GM23338 (cell line): ENCODE data around the gene FRMD4A. TPM values are rescaled to one million over a fixed set of nuclear protein-coding genes. Genes with fewer than 3 reads are reported as not detected.

Source experiments
- ATAC-seq: fragments of 200-7000 bp; cut with Tn5 transposase; 3 replicates; pipeline ENCODE4 v1.9.1; 2020
- DNase-seq: peaks from one replicate; pipeline ENCODE4 v3.0.0-alpha.2; 2015; ENCODE audit warnings: low spot score
- H2AFZ ChIP-seq: fragments of 200-600 bp; sonication (generic); 2 replicates; pipeline ENCODE4 v1.8.0; 2016; ENCODE audit warnings: antibody characterized with exemption, mild to moderate bottlenecking, moderate library complexity
- H3F3A ChIP-seq: fragments of 200-600 bp; sonication (generic); replicated peaks from 2 replicates; pipeline ENCODE4 v1.8.0; 2017; ENCODE audit warnings: antibody characterized with exemption, mixed run types, low read depth
- H3K27ac ChIP-seq: fragments of 200-600 bp; sonication (generic); 2 replicates; pipeline ENCODE4 v1.6.1; 2016; ENCODE audit warnings: low read depth
- H3K27me3 ChIP-seq: fragments of 200-600 bp; sonication (generic); 2 replicates; pipeline ENCODE4 v1.8.0; 2016; ENCODE audit warnings: mild to moderate bottlenecking, mixed run types, moderate library complexity; ENCODE audit not compliant: insufficient read depth
- H3K36me3 ChIP-seq: fragments of 200-600 bp; sonication (generic); 2 replicates; pipeline ENCODE4 v1.8.0; 2016; ENCODE audit warnings: mild to moderate bottlenecking; ENCODE audit not compliant: insufficient read depth
- H3K4me1 ChIP-seq: fragments of 200-600 bp; sonication (generic); 2 replicates; pipeline ENCODE4 v1.8.0; 2016; ENCODE audit warnings: mild to moderate bottlenecking, moderate library complexity; ENCODE audit not compliant: insufficient read depth
- H3K4me2 ChIP-seq: fragments of 200-600 bp; sonication (generic); 2 replicates; pipeline ENCODE4 v1.7.1; 2017; ENCODE audit warnings: mixed run types
- H3K4me3 ChIP-seq: fragments of 200-600 bp; sonication (generic); 2 replicates; pipeline ENCODE4 v1.6.1; 2016; ENCODE audit warnings: mixed run types
- H3K79me2 ChIP-seq: fragments of 200-600 bp; sonication (generic); replicated peaks from 2 replicates; pipeline ENCODE4 v1.8.0; 2017; ENCODE audit warnings: mild to moderate bottlenecking; ENCODE audit not compliant: insufficient read depth
- H3K9me2 ChIP-seq: fragments of 200-600 bp; sonication (generic); 2 replicates; pipeline ENCODE4 v1.8.0; 2017; ENCODE audit not compliant: insufficient read depth
- H4K20me1 ChIP-seq: fragments of 200-600 bp; sonication (generic); replicated peaks from 2 replicates; pipeline ENCODE4 v1.8.0; 2017; ENCODE audit warnings: mild to moderate bottlenecking; ENCODE audit not compliant: insufficient read depth
- H3K27ac Mint-ChIP-seq: 2 replicates; pipeline ENCODE4 v1.8.0; 2020; ENCODE audit warnings: inconsistent platforms, mild to moderate bottlenecking, moderate library complexity, mixed read lengths
- H3K27me3 Mint-ChIP-seq: 3 replicates; pipeline ENCODE4 v1.8.0; 2022; ENCODE audit warnings: low read depth, mild to moderate bottlenecking, moderate library complexity, mixed read lengths, inconsistent platforms; ENCODE audit not compliant: insufficient read depth, poor library complexity
- H3K36me3 Mint-ChIP-seq: 3 replicates; pipeline ENCODE4 v1.8.0; 2021; ENCODE audit warnings: low read depth, mild to moderate bottlenecking, inconsistent platforms, moderate library complexity, mixed read lengths
- H3K4me1 Mint-ChIP-seq: 3 replicates; pipeline ENCODE4 v1.8.0; 2020; ENCODE audit warnings: mild to moderate bottlenecking, inconsistent platforms, mixed read lengths
- H3K4me3 Mint-ChIP-seq: 3 replicates; pipeline ENCODE4 v1.8.0; 2021; ENCODE audit warnings: moderate library complexity, mild to moderate bottlenecking, inconsistent platforms, mixed read lengths
- H3K9me3 Mint-ChIP-seq: 3 replicates; pipeline ENCODE4 v1.8.0; 2020; ENCODE audit warnings: moderate library complexity, mild to moderate bottlenecking, inconsistent platforms, mixed read lengths
- CREB1 ChIP-seq: fragments of 250-450 bp; sonication (Bioruptor Pico); IDR thresholded peaks from 2 replicates; pipeline ENCODE4 v1.5.0; 2020; ENCODE audit warnings: low read depth, mild to moderate bottlenecking, moderate library complexity
- CTCF ChIP-seq, 2 experiments: fragments of 200-600 bp in 1 of 2; sonication (generic) in 1 of 2; conservative IDR thresholded peaks; 2 replicates each; pipeline versions ENCODE4 v1.5.1 to v1.6.1; 2016 to 2017; ENCODE audit warnings: antibody characterized with exemption in 2 of 2, low read depth in 2 of 2, mild to moderate bottlenecking in 2 of 2, moderate library complexity in 1 of 2
- ETS1 ChIP-seq: IDR thresholded peaks from 2 replicates; pipeline ENCODE4 v1.6.1; 2016; ENCODE audit warnings: antibody characterized with exemption
- EZH2 ChIP-seq: fragments of 200-600 bp; sonication (generic); IDR thresholded peaks from one replicate; pipeline ENCODE4 v1.8.0; 2017; ENCODE audit warnings: antibody characterized with exemption, mild to moderate bottlenecking, low read depth; ENCODE audit not compliant: unreplicated experiment
- EZH2phosphoT487 ChIP-seq: fragments of 200-600 bp; sonication (generic); IDR thresholded peaks from one replicate; pipeline ENCODE4 v1.8.1; 2018; ENCODE audit warnings: antibody characterized with exemption; ENCODE audit not compliant: unreplicated experiment
- JUNB ChIP-seq: IDR thresholded peaks from one replicate; pipeline ENCODE4 v1.6.1; 2016; ENCODE audit warnings: antibody characterized with exemption; ENCODE audit not compliant: unreplicated experiment
- NANOG ChIP-seq: IDR thresholded peaks from 2 replicates; pipeline ENCODE4 v1.6.1; 2016; ENCODE audit warnings: antibody characterized with exemption, borderline replicate concordance
- STAT1 ChIP-seq: IDR thresholded peaks from one replicate; pipeline ENCODE4 v1.6.1; 2016; ENCODE audit warnings: antibody characterized with exemption; ENCODE audit not compliant: unreplicated experiment
- ZNF114 ChIP-seq: fragments of 250-450 bp; sonication (Bioruptor Pico); IDR thresholded peaks from 2 replicates; pipeline ENCODE4 v1.5.0; 2020; ENCODE audit warnings: mild to moderate bottlenecking, moderate library complexity
- ZNF331 ChIP-seq: fragments of 250-450 bp; sonication (Bioruptor Pico); IDR thresholded peaks from 2 replicates; pipeline ENCODE4 v1.5.0; 2020; ENCODE audit warnings: low read depth, mild to moderate bottlenecking, moderate library complexity
- polyA plus RNA-seq: library from polyadenylated mRNA; unstranded; fragments of >200 nt; fragmentation: Nextera tagmentation; extraction: Ambion mirVana; gene quantifications from 2 replicates; pipeline ENCODE4 v1.2.1, GENCODE V29; 2016
- total RNA-seq: library from RNA; depleted of rRNA; stranded (reverse); fragments of >200 nt; shearing (Covaris generic); gene quantifications from 2 replicates; pipeline ENCODE4 v1.2.3, GENCODE V29; 2014
- TF ChIP-seq, protein P1 (sequence below): IDR thresholded peaks from one replicate; pipeline ENCODE4 v1.6.1; 2018; ENCODE audit warnings: antibody characterized with exemption; ENCODE audit not compliant: unreplicated experiment
- TF ChIP-seq, protein P2 (sequence below): fragments of 250-450 bp; sonication (Bioruptor Pico); IDR thresholded peaks from 2 replicates; pipeline ENCODE4 v1.5.0; 2020; ENCODE audit warnings: mild to moderate bottlenecking, moderate library complexity

FRMD4A gene
- total and polyA plus RNA-seq, 2 experiments from 2014 or later: 14.0 to 20.1 TPM

DNA sequence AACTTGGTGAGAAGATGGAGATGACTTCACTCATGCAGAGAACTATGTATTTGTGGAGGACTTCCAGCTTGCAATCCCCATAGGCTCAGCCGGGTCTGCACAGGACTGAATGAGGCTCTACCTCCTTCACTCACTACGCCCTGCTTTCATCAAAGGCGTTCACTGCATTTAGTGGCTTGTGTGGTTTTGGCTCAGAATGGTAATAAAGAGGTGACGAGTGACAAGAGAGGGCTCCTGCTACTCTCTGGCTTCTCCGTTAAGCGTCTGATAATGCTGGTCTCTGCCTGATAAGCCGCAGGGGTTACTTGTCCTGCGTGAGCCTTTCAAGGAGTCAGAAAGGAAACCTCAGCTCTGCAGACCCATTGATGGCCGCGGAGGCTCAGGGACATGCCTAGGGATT, 400.6 kb downstream of the FRMD4A start:
- Histone ChIP-seq H3K27ac (no peak overlapping the region), H3K4me3 (no peak overlapping the region), H3K36me3 (no peaks in the 10 kb centered on the region), H3K9me2 (no peaks in the 10 kb centered on the region), H3F3A (no peaks in the 10 kb centered on the region), H3K79me2 (no peaks in the 10 kb centered on the region), H3K4me1 (peaks cover 15% of the 10 kb centered on the region), H3K4me2 (no peak overlapping the region), H2AFZ (no peak overlapping the region), H4K20me1 (no peaks in the 10 kb centered on the region), H3K27me3 (no peaks in the 10 kb centered on the region)
- Mint-ChIP-seq H3K4me1 (peaks cover 9% of the 10 kb centered on the region), H3K36me3 (no peaks in the 10 kb centered on the region), H3K4me3 (no peak overlapping the region), H3K9me3 (peaks cover 4% of the 10 kb centered on the region), H3K27ac (no peak overlapping the region), H3K27me3 (peaks cover 1% of the 10 kb centered on the region)
- no peak for ATAC-seq
- TF ChIP-seq NANOG: no peak
- TF ChIP-seq, protein P1, sequence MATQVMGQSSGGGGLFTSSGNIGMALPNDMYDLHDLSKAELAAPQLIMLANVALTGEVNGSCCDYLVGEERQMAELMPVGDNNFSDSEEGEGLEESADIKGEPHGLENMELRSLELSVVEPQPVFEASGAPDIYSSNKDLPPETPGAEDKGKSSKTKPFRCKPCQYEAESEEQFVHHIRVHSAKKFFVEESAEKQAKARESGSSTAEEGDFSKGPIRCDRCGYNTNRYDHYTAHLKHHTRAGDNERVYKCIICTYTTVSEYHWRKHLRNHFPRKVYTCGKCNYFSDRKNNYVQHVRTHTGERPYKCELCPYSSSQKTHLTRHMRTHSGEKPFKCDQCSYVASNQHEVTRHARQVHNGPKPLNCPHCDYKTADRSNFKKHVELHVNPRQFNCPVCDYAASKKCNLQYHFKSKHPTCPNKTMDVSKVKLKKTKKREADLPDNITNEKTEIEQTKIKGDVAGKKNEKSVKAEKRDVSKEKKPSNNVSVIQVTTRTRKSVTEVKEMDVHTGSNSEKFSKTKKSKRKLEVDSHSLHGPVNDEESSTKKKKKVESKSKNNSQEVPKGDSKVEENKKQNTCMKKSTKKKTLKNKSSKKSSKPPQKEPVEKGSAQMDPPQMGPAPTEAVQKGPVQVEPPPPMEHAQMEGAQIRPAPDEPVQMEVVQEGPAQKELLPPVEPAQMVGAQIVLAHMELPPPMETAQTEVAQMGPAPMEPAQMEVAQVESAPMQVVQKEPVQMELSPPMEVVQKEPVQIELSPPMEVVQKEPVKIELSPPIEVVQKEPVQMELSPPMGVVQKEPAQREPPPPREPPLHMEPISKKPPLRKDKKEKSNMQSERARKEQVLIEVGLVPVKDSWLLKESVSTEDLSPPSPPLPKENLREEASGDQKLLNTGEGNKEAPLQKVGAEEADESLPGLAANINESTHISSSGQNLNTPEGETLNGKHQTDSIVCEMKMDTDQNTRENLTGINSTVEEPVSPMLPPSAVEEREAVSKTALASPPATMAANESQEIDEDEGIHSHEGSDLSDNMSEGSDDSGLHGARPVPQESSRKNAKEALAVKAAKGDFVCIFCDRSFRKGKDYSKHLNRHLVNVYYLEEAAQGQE: no peak
- TF ChIP-seq STAT1: no peak
- no peak for TF ChIP-seq JUNB
- TF ChIP-seq CREB1 (CRISPR knock-in tag): no peak
- TF ChIP-seq CTCF (conservative IDR thresholded peaks at IDR 0.05; ENCODE audit: low read depth in 2 of 2): no peak
- no peak for TF ChIP-seq EZH2
- no peak for TF ChIP-seq ZNF114 (CRISPR knock-in tag)
- no peak for TF ChIP-seq EZH2phosphoT487
- no peak for TF ChIP-seq ZNF331 (CRISPR knock-in tag)
- TF ChIP-seq ETS1: no peak
- TF ChIP-seq, protein P2, sequence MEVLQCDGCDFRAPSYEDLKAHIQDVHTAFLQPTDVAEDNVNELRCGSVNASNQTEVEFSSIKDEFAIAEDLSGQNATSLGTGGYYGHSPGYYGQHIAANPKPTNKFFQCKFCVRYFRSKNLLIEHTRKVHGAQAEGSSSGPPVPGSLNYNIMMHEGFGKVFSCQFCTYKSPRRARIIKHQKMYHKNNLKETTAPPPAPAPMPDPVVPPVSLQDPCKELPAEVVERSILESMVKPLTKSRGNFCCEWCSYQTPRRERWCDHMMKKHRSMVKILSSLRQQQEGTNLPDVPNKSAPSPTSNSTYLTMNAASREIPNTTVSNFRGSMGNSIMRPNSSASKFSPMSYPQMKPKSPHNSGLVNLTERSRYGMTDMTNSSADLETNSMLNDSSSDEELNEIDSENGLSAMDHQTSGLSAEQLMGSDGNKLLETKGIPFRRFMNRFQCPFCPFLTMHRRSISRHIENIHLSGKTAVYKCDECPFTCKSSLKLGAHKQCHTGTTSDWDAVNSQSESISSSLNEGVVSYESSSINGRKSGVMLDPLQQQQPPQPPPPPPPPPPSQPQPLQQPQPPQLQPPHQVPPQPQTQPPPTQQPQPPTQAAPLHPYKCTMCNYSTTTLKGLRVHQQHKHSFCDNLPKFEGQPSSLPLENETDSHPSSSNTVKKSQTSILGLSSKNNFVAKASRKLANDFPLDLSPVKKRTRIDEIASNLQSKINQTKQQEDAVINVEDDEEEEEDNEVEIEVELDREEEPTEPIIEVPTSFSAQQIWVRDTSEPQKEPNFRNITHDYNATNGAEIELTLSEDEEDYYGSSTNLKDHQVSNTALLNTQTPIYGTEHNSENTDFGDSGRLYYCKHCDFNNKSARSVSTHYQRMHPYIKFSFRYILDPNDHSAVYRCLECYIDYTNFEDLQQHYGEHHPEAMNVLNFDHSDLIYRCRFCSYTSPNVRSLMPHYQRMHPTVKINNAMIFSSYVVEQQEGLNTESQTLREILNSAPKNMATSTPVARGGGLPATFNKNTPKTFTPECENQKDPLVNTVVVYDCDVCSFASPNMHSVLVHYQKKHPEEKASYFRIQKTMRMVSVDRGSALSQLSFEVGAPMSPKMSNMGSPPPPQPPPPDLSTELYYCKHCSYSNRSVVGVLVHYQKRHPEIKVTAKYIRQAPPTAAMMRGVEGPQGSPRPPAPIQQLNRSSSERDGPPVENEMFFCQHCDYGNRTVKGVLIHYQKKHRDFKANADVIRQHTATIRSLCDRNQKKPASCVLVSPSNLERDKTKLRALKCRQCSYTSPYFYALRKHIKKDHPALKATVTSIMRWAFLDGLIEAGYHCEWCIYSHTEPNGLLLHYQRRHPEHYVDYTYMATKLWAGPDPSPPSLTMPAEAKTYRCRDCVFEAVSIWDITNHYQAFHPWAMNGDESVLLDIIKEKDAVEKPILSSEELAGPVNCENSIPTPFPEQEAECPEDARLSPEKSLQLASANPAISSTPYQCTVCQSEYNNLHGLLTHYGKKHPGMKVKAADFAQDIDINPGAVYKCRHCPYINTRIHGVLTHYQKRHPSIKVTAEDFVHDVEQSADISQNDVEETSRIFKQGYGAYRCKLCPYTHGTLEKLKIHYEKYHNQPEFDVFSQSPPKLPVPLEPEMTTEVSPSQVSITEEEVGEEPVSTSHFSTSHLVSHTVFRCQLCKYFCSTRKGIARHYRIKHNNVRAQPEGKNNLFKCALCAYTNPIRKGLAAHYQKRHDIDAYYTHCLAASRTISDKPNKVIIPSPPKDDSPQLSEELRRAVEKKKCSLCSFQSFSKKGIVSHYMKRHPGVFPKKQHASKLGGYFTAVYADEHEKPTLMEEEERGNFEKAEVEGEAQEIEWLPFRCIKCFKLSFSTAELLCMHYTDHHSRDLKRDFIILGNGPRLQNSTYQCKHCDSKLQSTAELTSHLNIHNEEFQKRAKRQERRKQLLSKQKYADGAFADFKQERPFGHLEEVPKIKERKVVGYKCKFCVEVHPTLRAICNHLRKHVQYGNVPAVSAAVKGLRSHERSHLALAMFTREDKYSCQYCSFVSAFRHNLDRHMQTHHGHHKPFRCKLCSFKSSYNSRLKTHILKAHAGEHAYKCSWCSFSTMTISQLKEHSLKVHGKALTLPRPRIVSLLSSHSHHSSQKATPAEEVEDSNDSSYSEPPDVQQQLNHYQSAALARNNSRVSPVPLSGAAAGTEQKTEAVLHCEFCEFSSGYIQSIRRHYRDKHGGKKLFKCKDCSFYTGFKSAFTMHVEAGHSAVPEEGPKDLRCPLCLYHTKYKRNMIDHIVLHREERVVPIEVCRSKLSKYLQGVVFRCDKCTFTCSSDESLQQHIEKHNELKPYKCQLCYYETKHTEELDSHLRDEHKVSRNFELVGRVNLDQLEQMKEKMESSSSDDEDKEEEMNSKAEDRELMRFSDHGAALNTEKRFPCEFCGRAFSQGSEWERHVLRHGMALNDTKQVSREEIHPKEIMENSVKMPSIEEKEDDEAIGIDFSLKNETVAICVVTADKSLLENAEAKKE (CRISPR knock-in tag): no peak
- DNase-seq: no peak
